Measurements from ENCODE around the gene TMEM121. TPM values are rescaled to one million over a fixed set of nuclear protein-coding genes. Genes with fewer than 3 reads are reported as not detected.

TMEM121 gene
- total and polyA plus RNA-seq, 2 of the 8 experiments (the other 6 are each of a cell fraction or from before 2014, with no cell fraction given) = 1.9 TPM; not detected in 1

- no peak for FAIRE-seq
- peaks cover 16% of the 10 kb centered on the region; the same call in 1 of the 2 replicates for H3K23me2 ChIP-seq (ENCODE audit: low read depth, low read length)
- CTCF ChIA-PET (ENCODE audit: partially characterized antibody) = interaction anchor here (0.8 to 1.7 kb wide), 4 partner anchors 8 to 101 kb away, joined by 3 to 6 read pairs (median 4); partner anchors contain the start of gene CRIP1
- H2BK12ac ChIP-seq (ENCODE audit: low read depth, low read length) = no peak overlapping the region
- peak overlapping the region; percentile 58 to 72; a peak in 3 of 4 replicates for H3K4me2 ChIP-seq (ENCODE audit: insufficient read depth in 1 of 2, low read depth in 2 of 2, low read length in 2 of 2)
- H3K27me3 ChIP-seq (replicated peaks in 1 of 4; ENCODE audit: control insufficient read depth in 3 of 4, extremely low read depth in 1 of 4, insufficient read depth in 3 of 4, low read length in 3 of 4) = peaks cover 54 to 83% (median 73%) of the 10 kb centered on the region in 4 experiments
- H3K14ac ChIP-seq (ENCODE audit: insufficient read length) = no peak overlapping the region
- DNase-seq (ENCODE audit: low read depth in 1 of 2, low spot score in 2 of 2) = no peak
- H2BK20ac ChIP-seq (ENCODE audit: low read length) = no peak overlapping the region
- H3K56ac ChIP-seq (replicated peaks; ENCODE audit: insufficient read length, low read depth, low read length) = no peak overlapping the region
- H3K36me3 ChIP-seq (ENCODE audit: control insufficient read depth in 2 of 4, insufficient read depth in 4 of 4, low read length in 3 of 4) = peaks cover 0 to 3% (median 0%) of the 10 kb centered on the region in 4 experiments; a peak in 1 of 8 replicates
- no peak overlapping the region for H3K4ac ChIP-seq (replicated peaks; ENCODE audit: insufficient read length, low read depth, low read length)
- H2BK120ac ChIP-seq (replicated peaks; ENCODE audit: low read depth, low read length) = no peak overlapping the region
- H2BK15ac ChIP-seq (ENCODE audit: low read length) = no peak overlapping the region
- H4K91ac ChIP-seq (replicated peaks; ENCODE audit: insufficient read length, low read length) = no peak overlapping the region
- H3K79me2 ChIP-seq (ENCODE audit: control insufficient read depth in 1 of 2, insufficient read depth in 2 of 2, low read length in 2 of 2) = no peaks in the 10 kb centered on the region
- POLR2A ChIA-PET (ENCODE audit: partially characterized antibody) = interaction anchor here (1.5 to 2.6 kb wide), 2 partner anchors 8 to 12 kb away, joined by 8 to 9 read pairs; partner anchors contain the start of gene CRIP1
- no peaks in the 10 kb centered on the region for H3K79me1 ChIP-seq (ENCODE audit: low read depth, low read length)
- no peak overlapping the region for H3K18ac ChIP-seq (ENCODE audit: extremely low read depth, low read length)
- no peak overlapping the region for H2BK5ac ChIP-seq (ENCODE audit: low read depth, low read length)
- no peak overlapping the region for H3K23ac ChIP-seq (ENCODE audit: insufficient read length)
- 14% methylated on average over 12 of the region's 56 CpGs; no CpG with 5 or more reads in 1 of the 2 experiments for WGBS, 2 experiments (ENCODE audit: extremely low coverage in 1 of 2, insufficient coverage in 1 of 2, insufficient read length in 1 of 2, insufficient replicate concordance in 2 of 2, low coverage in 1 of 2, low lambda C conversion rate in 2 of 2, missing lambda C conversion rate in 1 of 2)
- peaks cover 0 to 54% (median 36%) of the 10 kb centered on the region in 4 experiments; a peak in 6 of 7 replicates for H3K4me1 ChIP-seq (replicated peaks in 1 of 4; ENCODE audit: control insufficient read depth in 3 of 4, insufficient read depth in 4 of 4, low read length in 3 of 4)
- no peaks in the 10 kb centered on the region for H3K9me3 ChIP-seq (ENCODE audit: insufficient read depth in 2 of 2, low read depth in 1 of 2, low read length in 1 of 2)
- H3K4me3 ChIP-seq (ENCODE audit: extremely low read depth in 1 of 4, insufficient read depth in 2 of 4, low read depth in 3 of 4, low read length in 4 of 4) = peak overlapping the region in 1 of 4 experiments; percentile 53; a peak in 2 of 8 replicates
- H4K20me1 ChIP-seq (replicated peaks in 1 of 2; ENCODE audit: control insufficient read depth in 1 of 2, insufficient read depth in 2 of 2, low read length in 2 of 2) = peaks cover 4 to 14% of the 10 kb centered on the region in 2 experiments
- no peak overlapping the region for H3K27ac ChIP-seq (ENCODE audit: low read depth, low read length)
- no peak overlapping the region for H3K9ac ChIP-seq (replicated peaks in 1 of 4; ENCODE audit: extremely low read depth in 1 of 4, low read depth in 3 of 4, low read length in 3 of 4)
- no peak overlapping the region for H4K5ac ChIP-seq (ENCODE audit: insufficient read length, low read depth, low read length)
- H2AFZ ChIP-seq (ENCODE audit: low read length) = no peak overlapping the region
- no peak overlapping the region for H2AK5ac ChIP-seq (ENCODE audit: low read depth, low read length)
- H4K8ac ChIP-seq (ENCODE audit: extremely low read depth, insufficient read depth, low read length) = no peak overlapping the region
- TF ChIP-seq RBBP5 (IDR thresholded peaks at IDR 0.05; ENCODE audit: borderline replicate concordance, low read depth, low read length) (no peak), CHD1 (IDR thresholded peaks at IDR 0.05; ENCODE audit: low read depth, low read length) (no peak), EZH2 (IDR thresholded peaks at IDR 0.05; ENCODE audit: low read depth, low read length, severe bottlenecking) (peak; percentile 85), POU5F1 (IDR thresholded peaks at IDR 0.05; ENCODE audit: low read depth, low read length) (no peak), TAF7 (optimal IDR thresholded peaks at IDR 0.05; ENCODE audit: borderline replicate concordance, low read depth, low read length) (no peak), CBX8 (IDR thresholded peaks at IDR 0.05; ENCODE audit: borderline replicate concordance, low read depth, low read length) (no peak), SRF (IDR thresholded peaks at IDR 0.05; ENCODE audit: low read depth, low read length) (no peak), RAD21 (IDR thresholded peaks at IDR 0.05 in 1 of 2, conservative IDR thresholded peaks at IDR 0.05 in 1 of 2; ENCODE audit: low read depth in 2 of 2, low read length in 2 of 2) (no peak), TBP (IDR thresholded peaks at IDR 0.05; ENCODE audit: low read depth, low read length) (no peak), BCL11A (IDR thresholded peaks at IDR 0.05; ENCODE audit: low read depth in 2 of 2, low read length in 2 of 2) (no peak), HDAC6 (IDR thresholded peaks at IDR 0.05; ENCODE audit: low read depth, low read length) (no peak), CHD2 (IDR thresholded peaks at IDR 0.05; ENCODE audit: low read length) (no peak)
Observed at GRCh38 chr14:105477660-105478397, 48.6 kb upstream of the TMEM121 start.

All from H1 (cell line).